Hindlimb muscle (tissue), 1 donor: ENCODE results near the gene SLC23A2. TPM values are rescaled to one million over a fixed set of nuclear protein-coding genes. Genes with fewer than 3 reads are reported as not detected.
"Not testable (repeated sequence)": the region's sequence is repeated elsewhere in the genome, so short reads cannot be mapped to it uniquely, and the experiment has no call there.

Source experiments
- DNase-seq: peaks from one replicate; pipeline ENCODE4 v3.0.0-alpha.2; 2013
- polyA plus RNA-seq: library from polyadenylated mRNA; unstranded; fragments of 120-200 nt; gene quantifications from one replicate; pipeline ENCODE4 v1.2.1, GENCODE V29; 2013; ENCODE audit not compliant: insufficient read length

Gene SLC23A2
- polyA plus RNA-seq, 1 donor: 11.4 TPM

DNA sequence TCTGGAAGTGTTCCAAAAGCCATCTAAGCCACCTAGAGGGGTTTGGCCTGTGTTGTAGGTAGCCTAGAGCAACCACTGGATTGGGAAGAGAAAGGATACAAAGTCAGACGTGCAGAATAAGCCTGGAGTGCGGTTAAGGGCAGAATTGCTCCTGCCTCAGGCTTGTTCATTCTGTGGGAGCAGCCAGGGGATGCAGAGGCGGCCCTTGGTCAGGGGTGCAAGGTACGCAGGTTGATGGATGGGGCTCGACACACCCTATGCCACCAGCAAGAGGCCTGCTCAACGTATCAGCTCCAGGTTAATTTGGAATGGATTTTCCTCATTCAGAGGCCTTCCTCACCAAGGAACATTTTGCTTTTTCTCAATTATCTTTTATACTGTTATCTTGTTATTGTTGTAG lies 129.8 kb downstream of the SLC23A2 start:
- no peak for DNase-seq

DNA sequence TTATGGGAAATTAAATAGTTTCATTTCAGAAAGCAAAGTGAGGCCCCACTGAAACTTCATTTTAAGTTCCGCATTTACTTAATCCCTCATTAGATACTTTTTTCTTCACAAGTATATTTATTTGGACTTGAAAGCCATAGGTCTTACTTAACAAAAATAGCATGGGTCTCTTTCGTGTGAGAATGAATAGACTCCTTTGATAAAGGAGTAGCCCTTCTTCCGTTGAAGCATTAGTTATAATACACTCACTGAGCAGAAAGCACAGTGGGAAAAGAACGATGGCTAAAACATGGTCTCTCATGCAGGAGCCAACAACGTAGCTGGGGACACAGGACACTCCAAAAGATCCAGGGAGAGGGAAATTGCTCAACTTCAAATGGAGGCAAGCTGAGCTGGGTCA lies 130.4 kb downstream of the SLC23A2 start:
- no peak for DNase-seq

DNA sequence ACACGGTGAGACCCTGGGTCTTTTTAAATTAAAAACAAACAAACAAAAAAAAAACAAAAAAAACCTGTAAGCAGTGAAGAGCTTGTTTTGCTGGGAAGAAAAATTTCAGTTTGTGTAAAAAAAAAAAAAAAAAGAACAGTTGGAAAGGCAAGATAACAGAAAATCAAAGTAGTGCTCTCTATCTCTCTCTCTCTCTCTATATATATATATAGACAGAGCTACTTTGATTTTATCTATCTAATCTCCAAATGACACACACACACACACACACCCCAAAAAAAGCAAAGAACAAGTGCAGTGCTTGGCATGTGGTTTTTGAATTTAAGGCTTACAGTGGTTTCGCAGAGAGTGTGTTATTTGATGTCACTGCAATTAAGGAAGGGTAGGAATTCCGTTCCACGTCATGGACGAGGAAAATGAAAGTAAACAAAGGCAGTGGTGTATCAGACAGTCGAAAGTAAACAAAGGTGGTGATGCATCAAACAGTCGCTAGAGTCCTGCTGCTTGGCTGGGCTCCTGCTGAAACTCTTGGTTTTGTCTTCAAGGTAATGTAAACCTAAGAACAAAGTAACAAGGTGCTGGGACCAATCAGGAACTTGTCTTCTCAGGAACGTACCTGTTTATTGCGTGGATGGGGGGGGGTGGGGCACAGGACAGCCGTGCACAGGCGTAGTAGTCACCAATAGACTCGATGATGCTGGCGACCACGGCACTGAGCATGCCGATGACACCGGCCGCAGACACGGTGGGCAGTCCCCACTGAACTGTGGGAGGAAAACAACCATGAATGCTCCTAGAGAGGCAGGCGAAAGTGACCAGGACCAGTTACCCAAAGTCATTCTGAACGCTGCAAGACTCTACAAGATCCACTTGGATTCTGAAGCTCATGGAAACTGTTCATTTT lies 131.8 kb downstream of the SLC23A2 start:
- no peak for DNase-seq

DNA sequence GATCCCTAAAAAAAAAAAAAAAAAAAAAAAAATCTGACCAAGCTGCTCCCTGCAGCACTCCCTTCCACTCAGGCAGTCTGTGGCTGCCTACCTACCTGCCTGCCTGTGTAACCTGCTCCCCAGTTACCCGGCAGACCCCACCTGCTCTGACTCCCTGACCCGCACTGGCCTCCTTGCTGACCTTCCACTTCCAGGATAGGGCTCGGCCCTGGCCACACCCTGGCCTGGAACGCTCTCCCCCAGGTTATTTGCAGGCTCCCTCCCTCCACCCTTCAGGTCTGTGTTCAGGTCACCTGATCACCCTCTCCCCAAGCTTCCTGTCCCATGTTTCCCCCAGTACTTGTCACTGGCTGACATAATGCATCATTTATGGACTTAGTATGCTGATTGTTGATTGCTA lies 134.3 kb downstream of the SLC23A2 start:
- DNase-seq: no peak

DNA sequence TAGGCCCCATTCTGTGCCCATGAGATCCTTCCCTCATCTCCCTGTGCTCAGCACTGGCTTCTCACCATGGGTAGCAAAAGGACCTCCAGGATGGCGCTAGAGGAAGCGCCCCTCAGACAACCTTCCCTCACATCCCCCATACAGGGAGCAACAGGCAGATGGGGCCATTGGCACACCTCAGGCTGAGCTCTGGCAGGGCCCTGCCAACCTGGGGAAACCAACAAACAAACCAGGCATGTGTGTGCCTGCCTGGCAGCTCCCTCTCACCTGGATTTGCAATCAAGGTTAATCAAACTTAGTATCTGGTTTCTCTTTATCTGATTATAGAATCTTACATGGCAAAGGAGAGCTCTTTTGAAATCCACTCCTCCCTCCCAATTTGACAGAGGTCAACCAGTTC lies 134.9 kb downstream of the SLC23A2 start:
- DNase-seq: no peak

DNA sequence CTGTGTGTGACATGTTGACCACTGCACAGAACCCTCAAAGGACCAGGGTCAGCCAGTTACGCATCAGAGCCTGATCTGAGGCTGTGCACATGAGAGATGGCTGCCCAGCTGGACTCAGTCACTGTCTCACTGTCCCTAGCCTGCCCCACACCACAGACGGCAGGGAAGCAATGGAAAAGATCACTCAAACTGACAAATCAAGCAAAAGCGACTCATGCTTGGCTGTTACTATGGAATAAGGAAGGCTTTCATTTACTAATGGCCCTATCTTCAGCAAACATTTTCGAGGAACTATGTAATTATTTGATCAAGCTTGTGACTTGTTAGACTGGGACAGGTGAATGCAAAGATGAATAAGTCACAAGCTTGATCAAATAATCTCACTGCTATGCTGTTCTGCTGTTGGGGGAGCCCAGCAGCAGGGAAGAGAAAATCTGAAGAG lies 137.0 kb downstream of the SLC23A2 start:
- no peak for DNase-seq

DNA sequence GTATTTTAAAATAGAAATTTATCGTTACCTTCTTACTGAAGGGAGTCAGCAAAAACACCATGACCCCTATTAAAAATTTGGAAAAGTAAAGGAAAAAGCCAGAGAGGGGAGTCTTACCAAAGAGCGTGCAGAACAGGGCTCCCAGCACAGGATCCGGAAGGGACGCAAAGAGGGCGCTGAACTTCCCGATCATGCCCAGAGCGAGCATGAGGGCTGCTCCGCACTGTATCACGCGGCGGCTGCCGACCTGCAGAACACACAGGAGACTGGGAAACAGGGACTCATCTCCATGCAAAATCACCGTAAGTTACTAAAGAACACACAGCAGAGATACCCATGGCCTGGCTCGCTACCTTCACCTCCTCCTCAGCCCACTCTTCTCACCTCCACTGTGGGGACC lies 138.6 kb downstream of the SLC23A2 start:
- no peak for DNase-seq

DNA sequence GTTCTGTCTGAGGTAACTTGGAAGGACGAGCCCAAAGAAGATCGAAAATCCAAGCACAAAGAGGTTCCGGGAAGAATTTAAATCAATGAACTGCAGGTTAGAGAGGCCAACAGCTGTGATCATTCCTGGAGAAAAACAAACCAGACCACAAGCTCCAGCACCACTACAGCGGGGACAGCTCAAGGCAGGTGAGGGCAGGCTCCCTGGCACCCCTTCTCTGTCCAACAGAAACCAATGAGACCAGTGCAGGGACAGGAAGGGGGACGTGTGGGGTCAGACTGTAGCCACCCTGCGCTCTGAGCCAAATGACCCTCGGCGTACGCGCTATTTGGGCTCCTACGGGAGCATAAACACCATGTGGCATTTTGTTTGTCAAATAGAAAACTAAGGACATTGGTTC lies 139.3 kb downstream of the SLC23A2 start:
- no peak for DNase-seq

DNA sequence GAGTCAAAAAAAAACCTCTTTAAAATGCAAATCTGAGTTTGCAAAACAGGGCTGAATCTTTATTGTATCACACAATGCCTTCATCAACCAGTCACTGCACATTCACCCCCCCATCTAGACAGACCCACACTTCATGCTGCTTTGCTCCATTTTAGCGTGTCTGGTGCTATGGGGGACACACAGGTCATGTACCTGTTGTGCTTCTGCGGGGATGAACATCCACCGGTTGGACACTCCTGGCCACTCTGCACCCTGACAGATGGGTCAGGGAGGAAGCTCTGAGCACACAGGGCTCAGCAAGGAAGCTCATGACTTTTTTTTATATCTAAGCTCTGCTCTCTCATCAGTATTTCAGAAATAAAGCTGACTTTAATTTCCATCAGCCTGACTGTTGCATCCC lies 143.3 kb downstream of the SLC23A2 start:
- no peak for DNase-seq

DNA sequence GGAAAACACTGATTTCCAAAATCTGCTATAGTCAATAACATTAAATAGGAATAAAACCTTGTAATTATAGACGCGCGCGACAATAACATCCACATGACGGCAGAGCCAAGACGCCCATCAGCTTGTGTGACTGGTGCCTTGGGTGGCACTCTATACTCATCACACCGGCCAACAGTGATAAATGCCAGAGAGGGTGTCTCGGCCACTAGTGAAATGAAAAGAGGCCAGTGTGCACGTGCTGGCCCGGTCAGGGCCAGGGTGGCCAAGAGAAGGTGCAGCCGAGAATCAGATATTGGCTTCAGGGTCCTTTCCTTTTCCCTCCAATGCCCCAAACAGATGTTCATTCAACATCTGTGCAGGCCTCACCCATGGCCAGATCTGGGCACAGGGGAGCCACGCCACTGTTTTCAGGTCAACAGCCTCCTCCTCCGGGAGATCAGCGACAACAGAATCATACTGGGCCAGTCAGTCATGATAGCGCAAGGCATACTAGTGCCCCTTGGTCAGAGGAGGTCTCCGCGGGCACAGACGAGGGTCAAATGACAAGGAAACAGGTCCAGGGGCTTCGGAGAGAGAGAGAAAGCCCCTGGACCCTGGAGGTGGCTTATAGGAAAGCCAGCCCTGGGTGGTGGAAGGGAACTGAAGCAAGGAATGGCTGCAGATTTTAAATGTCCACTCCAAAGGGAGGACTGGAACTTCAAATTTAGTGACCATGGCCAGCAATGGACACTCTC lies 145.1 kb downstream of the SLC23A2 start:
- no peak for DNase-seq

DNA sequence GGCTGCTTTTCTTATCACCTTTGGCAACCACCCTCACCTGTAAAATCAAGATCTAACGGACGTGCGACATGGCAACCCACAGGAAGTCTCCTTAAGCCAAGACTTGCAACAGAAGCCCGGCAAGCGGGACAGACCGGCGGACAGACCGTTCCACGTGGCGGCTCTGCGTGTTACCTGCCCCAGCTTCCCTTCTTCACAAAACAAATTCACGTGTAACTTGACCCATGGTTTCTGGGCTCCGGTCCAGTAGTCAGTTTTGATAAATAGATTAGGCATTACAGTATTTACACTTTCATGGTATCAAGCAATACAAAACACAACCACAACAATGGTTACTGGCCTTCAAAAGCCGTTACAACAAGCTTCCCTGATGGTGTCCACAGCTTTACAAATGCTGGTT lies 145.8 kb downstream of the SLC23A2 start:
- DNase-seq: no peak

DNA sequence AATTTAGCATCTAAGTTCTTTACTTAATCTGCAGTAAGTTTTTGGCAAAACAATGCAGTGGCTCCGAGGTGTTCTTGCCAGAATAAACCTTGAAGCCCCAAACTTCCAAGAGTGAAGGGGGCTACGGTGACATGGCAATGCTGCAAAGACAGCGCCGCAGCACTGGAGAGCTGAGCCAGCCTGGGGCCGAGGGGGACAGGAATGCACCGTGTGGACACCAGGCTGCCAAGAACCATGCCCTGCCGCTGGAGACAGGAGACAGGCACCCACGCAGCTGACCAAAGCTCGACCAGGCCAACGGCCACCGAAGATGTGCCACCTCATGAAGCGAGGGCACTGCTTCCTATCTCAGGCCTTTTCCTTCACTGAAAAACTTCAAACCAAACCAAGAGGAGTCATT lies 146.2 kb downstream of the SLC23A2 start:
- no peak for DNase-seq

DNA sequence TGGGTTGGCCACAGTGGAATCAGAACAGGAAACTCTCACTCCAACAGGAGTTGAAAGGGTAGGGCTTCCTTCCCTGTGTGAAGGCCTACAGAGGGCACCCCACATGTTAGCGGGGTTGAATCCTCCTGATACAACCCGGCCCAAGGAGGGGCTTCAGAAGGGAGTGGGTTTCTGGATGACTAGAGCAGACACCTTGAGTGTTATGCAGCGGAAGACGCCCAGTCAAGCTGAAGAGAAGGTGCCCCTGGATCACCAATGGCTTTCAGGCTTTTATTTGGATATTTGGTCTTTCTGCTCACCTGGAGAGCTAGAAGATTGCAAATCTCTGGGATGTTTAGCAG lies 146.8 kb downstream of the SLC23A2 start:
- no peak for DNase-seq

DNA sequence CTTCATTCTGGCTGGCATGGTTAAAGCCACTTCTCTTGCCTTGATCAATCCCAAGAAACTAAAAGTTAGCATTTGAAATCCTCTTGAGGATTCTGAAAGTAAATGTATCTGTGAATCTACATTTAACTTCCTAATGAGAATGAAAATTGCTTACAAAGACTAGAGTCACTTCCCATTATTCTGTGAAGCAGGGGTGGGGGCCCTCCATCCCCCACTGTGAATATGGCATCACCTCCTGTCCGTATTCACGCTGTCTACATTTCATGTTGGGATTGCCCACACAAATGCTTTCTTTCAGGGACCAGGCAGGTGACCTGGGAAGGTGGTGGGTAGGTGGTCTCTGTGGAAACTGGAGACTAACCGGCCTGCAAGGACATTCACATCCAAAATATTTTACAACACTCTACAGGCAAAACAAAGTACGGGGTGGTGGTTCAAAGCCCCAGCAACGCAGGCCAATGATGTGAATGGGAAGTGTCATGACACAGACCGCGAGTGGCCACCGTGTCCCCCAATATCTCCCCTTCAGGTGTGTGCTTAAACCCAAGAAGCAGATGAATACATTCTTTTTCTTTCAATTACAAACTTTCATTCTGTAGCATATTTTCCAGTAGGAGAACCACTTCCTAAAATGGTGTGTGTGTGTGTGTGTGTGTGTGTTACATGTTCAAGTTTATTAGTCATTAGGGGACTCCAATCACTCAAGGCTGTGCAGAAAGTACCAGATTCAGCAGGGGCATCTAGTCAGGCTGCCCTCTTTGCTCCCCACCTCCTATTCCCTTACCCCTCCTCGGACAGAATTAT lies 147.4 kb downstream of the SLC23A2 start:
- no peak for DNase-seq

DNA sequence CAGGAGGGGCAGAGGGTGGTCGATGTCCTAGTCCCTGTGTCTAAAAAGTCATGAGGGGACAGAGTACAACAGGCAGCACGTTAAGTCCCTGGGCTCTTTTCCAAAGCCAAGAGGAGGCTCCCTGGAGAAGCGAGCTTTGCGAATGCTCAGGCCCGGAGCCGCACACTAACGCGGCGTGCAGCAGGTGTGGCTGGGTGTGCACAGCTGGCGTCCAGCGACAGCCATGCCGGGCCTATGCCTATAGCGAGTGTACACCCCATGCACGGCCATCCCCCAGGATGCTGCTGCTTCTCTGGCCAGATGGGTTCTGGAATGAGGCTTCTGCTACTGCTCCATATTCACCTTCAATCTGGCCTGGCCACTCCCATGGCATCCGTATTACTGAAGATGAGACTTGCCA lies 148.3 kb downstream of the SLC23A2 start:
- no peak for DNase-seq

DNA sequence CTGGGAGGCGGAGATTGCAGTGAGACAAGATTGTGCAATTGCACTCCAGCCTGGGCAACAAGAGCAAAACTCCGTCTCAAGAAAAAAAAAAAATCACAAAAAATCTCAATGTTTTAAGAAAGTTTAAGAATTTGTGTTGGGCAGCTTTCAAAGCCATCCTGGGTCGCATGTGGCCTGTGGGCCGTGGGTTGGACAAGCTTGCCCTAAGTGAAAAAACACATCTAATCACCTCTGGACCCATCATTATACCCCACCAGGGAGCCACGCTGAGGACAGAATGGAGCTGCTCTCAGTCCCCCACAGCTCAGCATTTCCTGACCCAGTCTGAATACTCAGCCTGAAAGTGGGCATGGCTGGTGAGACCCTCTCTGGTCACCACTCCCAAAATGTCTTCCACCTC lies 150.3 kb downstream of the SLC23A2 start:
- no peak for DNase-seq

DNA sequence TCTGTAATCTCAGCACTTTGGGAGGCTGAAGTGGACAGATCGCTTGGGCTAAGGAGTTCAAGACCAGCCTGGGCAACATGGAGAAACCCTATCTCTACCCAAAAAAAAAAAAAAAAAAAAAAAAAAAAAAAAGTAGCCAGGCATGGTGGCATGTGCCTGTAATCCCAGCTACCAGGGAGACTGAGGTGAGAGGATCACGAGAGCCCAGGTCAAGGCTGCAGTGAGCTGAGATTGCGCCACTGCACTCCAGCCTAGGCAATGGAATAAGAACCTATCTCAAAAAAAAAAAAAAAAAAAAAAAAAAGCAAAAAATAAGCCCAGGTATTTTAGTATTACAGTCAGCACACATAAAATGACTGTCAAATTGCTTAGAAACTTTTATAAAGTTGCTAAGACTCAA lies 152.5 kb downstream of the SLC23A2 start:
- DNase-seq: not testable (repeated sequence)

DNA sequence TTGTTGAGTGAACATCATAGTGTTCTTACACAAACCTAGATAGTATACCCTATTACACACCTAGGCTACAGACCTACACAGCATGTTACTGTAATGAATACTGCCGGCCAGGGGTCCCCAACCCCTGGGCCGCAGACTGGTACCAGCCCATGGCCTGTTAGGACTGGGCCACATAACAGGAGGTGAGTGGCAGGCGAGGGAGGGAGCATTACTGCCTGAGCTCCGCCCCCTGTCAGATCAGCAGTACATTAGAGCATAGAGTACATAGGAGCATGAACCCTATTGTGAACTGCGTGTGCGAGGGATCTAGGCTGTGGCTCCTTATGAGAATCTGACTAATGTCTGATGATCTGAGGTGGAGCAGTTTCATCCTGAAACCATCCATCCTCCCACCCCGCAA lies 153.3 kb downstream of the SLC23A2 start:
- no peak for DNase-seq

DNA sequence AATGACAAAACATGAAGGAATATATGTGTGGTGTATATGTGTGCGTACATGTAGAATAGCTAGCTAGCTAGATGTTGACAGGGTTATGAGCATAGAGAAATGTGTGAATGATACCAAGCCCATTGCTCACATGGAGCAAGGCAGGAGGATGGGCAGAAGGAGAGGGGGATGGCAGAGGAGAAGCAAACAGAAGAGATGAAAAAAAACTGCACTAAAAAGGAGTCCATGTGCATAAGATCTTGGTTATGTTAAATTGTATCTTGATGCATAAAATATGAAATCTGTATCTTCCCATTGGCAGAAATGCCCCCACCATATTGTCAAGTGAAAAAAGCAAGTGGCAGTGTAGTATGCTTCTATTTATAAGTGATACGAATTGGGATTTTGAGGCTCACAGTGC lies 154.5 kb downstream of the SLC23A2 start:
- no peak for DNase-seq

DNA sequence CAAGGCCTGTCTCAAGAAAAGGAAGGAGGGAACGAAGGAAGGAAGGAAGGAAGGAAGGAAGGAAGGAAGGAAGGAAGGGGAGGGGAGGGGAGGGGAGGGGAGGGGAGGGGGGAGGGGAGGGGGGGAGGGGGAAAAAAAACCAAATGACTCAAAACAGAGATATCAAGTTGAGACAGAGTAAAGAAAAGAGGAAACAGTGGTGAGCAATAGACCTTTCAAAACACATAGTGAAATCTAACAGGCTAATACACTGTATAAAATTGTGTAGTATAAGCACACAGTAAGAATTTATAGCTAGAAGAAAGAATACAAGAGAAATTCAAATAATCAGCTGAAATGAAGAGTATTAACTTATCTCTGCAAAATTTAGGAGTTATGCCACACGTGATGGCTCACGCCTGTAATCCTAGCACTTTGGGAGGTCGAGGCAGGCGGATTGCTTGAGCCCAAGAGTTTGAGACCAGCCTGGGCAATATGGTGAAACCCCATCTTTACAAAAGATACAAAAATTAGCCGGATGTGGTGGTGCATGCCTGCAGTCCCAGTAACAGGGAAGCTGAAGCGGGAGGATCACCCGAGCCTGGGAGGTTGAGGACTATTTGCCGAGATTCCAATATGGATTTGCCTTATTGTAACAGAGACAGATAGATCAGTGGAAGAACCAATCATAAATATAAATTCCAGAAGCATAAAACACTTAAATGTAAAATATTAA lies 156.4 kb downstream of the SLC23A2 start:
- DNase-seq: no peak

DNA sequence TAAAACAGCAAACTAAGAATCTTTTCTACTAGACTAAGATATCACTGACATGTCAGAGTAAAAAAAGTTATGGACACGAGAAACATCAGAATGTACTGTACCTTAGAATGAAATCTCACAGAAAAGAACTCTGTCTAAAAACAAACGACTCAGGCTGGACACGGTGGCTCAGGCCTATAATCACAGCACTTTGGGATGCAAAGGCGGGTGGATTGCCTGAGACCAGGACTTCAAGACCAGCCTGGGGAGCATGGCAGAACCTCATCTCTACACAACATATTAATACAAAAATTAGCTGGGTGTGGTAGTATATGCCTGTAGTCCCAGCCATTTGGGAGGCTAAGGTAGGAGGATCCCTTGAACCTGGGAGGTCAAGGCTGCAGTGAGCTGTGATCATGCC lies 157.0 kb downstream of the SLC23A2 start:
- no peak for DNase-seq

DNA sequence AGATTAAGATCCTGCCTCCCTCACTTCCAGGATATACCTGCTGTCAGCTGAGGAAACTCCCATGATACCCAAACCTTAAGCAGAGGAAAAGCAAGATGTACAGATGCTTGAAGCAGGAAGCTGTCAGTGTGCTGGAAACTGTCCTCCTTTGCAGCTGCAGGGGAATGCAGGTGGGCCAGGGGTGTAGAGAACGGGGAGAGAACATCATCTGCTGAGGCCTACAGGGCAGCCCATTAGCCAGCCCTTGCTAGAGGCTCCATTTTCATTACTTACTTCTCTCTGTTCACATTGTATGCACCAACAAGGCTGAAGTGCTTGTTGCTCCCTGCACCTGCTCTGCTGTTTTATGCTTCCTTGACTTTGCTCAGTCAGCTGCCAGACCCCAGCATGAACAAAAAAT lies 160.5 kb downstream of the SLC23A2 start:
- DNase-seq: no peak

DNA sequence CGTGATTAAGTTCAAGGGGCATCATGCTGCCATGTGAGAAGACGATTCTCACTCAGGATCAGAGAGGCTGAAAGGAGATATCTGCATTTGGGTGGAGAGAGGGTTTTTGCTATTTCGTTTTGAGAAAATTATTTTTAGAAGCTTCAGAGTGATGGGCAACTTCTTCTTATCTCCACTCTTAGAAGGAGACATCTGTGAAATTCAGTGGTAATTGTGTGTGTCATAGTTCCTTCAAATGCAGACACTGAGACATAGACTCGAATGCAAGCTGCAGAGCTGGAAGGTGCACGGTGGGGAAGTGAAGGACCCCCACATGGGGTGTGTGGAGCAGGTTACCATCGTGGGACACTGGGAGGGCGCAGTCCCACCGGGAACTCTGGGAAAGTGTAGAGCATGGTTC lies 162.8 kb downstream of the SLC23A2 start:
- DNase-seq: no peak
